A673 (cell line): ENCODE measurements around the gene TPM1.

Experiments used
- CTCF ChIP-seq: fragments of 300-800, 200-600 bp; sonication (generic); conservative IDR thresholded peaks from 2 replicates; pipeline ENCODE4 v1.5.1; 2017; ENCODE audit warnings: low read depth, mild to moderate bottlenecking, antibody characterized with exemption, low read length, moderate library complexity, mixed read lengths
- EZH2 ChIP-seq: fragments of 200-600 bp; sonication (generic); IDR thresholded peaks from 2 replicates; pipeline ENCODE4 v1.6.1; 2017; ENCODE audit warnings: borderline replicate concordance, low read depth, mild to moderate bottlenecking, mixed read lengths, antibody characterized with exemption, low read length; ENCODE audit not compliant: poor library complexity, severe bottlenecking

- TF ChIP-seq CTCF (no peak), EZH2 (no peak)
Measured at GRCh38 chr15:63018639-63019038, 23.9 kb upstream of the TPM1 start.
